IMR-90 (cell line): ENCODE results near the gene ZNF521. TPM values are rescaled to one million over a fixed set of nuclear protein-coding genes. Genes with fewer than 3 reads are reported as not detected.

ENCODE experiments used
- ATAC-seq: fragments of 200-7000 bp; cut with Tn5 transposase; 2 replicates; pipeline ENCODE4 v1.9.1; 2020; ENCODE audit warnings: low read depth, mild to moderate bottlenecking, moderate library complexity
- BruUV-seq: library from RNA; stranded (reverse); fragments of 400-500 nt; replicated peaks from 2 replicates; lab custom pipeline; 2021; lab: Mats Ljungman, UMichigan
- CTCF ChIA-PET: fragments of 300-600 bp; formaldehyde crosslinking; extraction: SDS; loops from one replicate; lab custom pipeline; 2021; ENCODE audit warnings: antibody characterized with exemption; lab: Yijun Ruan, JAX
- POLR2A ChIA-PET: fragments of 300-600 bp; sonication (Branson Sonifier 250); formaldehyde crosslinking; loops from one replicate; lab custom pipeline; 2022; ENCODE audit warnings: antibody characterized with exemption; ENCODE audit not compliant: unreplicated experiment; lab: Charles Lee
- DNase-seq: peaks from one replicate; pipeline ENCODE4 v3.0.0; 2013
- H2AFZ ChIP-seq: replicated peaks from 2 replicates; pipeline ENCODE3; 2013; ENCODE audit warnings: low read length, mild to moderate bottlenecking; ENCODE audit not compliant: poor library complexity
- H2AK5ac ChIP-seq: 2 replicates; pipeline ENCODE4 v1.6.1; 2013; ENCODE audit warnings: low read depth, low read length, inconsistent platforms
- H2AK9ac ChIP-seq: replicated peaks from 2 replicates; pipeline ENCODE3; 2013; ENCODE audit warnings: mild to moderate bottlenecking, low read depth, low read length, moderate library complexity; ENCODE audit not compliant: poor library complexity
- H2BK120ac ChIP-seq: 2 replicates; pipeline ENCODE4 v1.6.1; 2013; ENCODE audit warnings: low read depth, low read length, inconsistent platforms
- H2BK15ac ChIP-seq: 3 replicates; pipeline ENCODE4 v1.6.1; 2013; ENCODE audit warnings: low read depth, low read length, inconsistent platforms
- H2BK20ac ChIP-seq: 2 replicates; pipeline ENCODE4 v1.6.1; 2013; ENCODE audit warnings: low read depth, mild to moderate bottlenecking, inconsistent platforms, low read length, moderate library complexity
- H2BK5ac ChIP-seq: 2 replicates; pipeline ENCODE4 v1.6.1; 2013; ENCODE audit warnings: mild to moderate bottlenecking, low read depth, low read length, inconsistent platforms; ENCODE audit not compliant: poor library complexity, severe bottlenecking
- H3K14ac ChIP-seq: replicated peaks from 2 replicates; pipeline ENCODE4 v1.6.1; 2013; ENCODE audit warnings: low read depth, low read length, inconsistent platforms
- H3K18ac ChIP-seq: 2 replicates; pipeline ENCODE4 v1.6.1; 2013; ENCODE audit warnings: low read depth, low read length, control low read depth
- H3K23ac ChIP-seq: 2 replicates; pipeline ENCODE4 v1.6.1; 2013; ENCODE audit warnings: low read depth, low read length, inconsistent platforms
- H3K27ac ChIP-seq: 2 replicates; pipeline ENCODE4 v1.5.1; 2013; ENCODE audit warnings: mild to moderate bottlenecking, control low read depth, low read length; ENCODE audit not compliant: insufficient read depth
- H3K27me3 ChIP-seq: 2 replicates; pipeline ENCODE4 v1.6.1; 2013; ENCODE audit warnings: low read length; ENCODE audit not compliant: control insufficient read depth, insufficient read depth
- H3K36me3 ChIP-seq: 2 replicates; pipeline ENCODE4 v1.6.1; 2013; ENCODE audit warnings: low read length, mixed read lengths; ENCODE audit not compliant: control insufficient read depth, insufficient read depth
- H3K4ac ChIP-seq: 2 replicates; pipeline ENCODE4 v1.6.1; 2013; ENCODE audit warnings: low read depth, low read length, inconsistent platforms
- H3K4me1 ChIP-seq: 2 replicates; pipeline ENCODE4 v1.6.1; 2013; ENCODE audit warnings: low read length, mixed read lengths; ENCODE audit not compliant: control insufficient read depth, insufficient read depth
- H3K4me2 ChIP-seq: 2 replicates; pipeline ENCODE4 v1.6.1; 2013; ENCODE audit warnings: low read depth, mild to moderate bottlenecking, control low read depth, low read length, moderate library complexity
- H3K4me3 ChIP-seq: 2 replicates; pipeline ENCODE4 v1.5.1; 2013; ENCODE audit warnings: low read depth, mild to moderate bottlenecking, control low read depth, low read length, moderate library complexity; ENCODE audit not compliant: insufficient read depth
- H3K56ac ChIP-seq: 2 replicates; pipeline ENCODE4 v1.6.1; 2013; ENCODE audit warnings: low read length, inconsistent platforms; ENCODE audit not compliant: insufficient read depth; ENCODE audit errors: extremely low read depth
- H3K79me1 ChIP-seq, 2 experiments: 2 replicates each; pipeline ENCODE4 v1.6.1; 2013; ENCODE audit warnings: low read length in 2 of 2, inconsistent platforms in 1 of 2, low read depth in 1 of 2
- H3K9ac ChIP-seq: 2 replicates; pipeline ENCODE4 v1.6.1; 2013; ENCODE audit warnings: low read depth, low read length, control low read depth
- H3K9me1 ChIP-seq: 2 replicates; pipeline ENCODE4 v1.6.1; 2013; ENCODE audit warnings: low read length, inconsistent platforms; ENCODE audit not compliant: insufficient read depth
- H3K9me3 ChIP-seq: 2 replicates; pipeline ENCODE4 v1.6.1; 2013; ENCODE audit warnings: low read length; ENCODE audit not compliant: control insufficient read depth, insufficient read depth
- H4K20me1 ChIP-seq: 2 replicates; pipeline ENCODE4 v1.6.1; 2013; ENCODE audit warnings: low read length, inconsistent platforms; ENCODE audit not compliant: insufficient read depth
- H4K5ac ChIP-seq: 2 replicates; pipeline ENCODE4 v1.6.1; 2013; ENCODE audit warnings: mild to moderate bottlenecking, low read depth, low read length, control low read depth
- H4K8ac ChIP-seq, 2 experiments: 2 replicates each; pipeline ENCODE4 v1.6.1; 2013; ENCODE audit warnings: low read depth in 2 of 2, low read length in 2 of 2, control low read depth in 1 of 2, inconsistent platforms in 1 of 2
- H4K91ac ChIP-seq: 2 replicates; pipeline ENCODE4 v1.6.1; 2013; ENCODE audit warnings: low read depth, low read length, inconsistent platforms; ENCODE audit not compliant: insufficient read depth
- BHLHE40 ChIP-seq: fragments of 150-350 bp; IDR thresholded peaks from 2 replicates; pipeline ENCODE4 v1.6.1; 2016; ENCODE audit warnings: mild to moderate bottlenecking, low read depth, low read length
- CHD1 ChIP-seq: IDR thresholded peaks from 2 replicates; pipeline ENCODE4 v1.6.1; 2012; ENCODE audit warnings: low read depth, low read length, improper control_type of control experiment
- ELK1 ChIP-seq: fragments of 150-350 bp; IDR thresholded peaks from 2 replicates; pipeline ENCODE4 v1.6.1; 2016; ENCODE audit warnings: low read depth, mild to moderate bottlenecking, low read length, moderate library complexity, borderline replicate concordance
- MAFK ChIP-seq: IDR thresholded peaks from 2 replicates; pipeline ENCODE4 v1.6.1; 2012; ENCODE audit warnings: low read depth, low read length, improper control_type of control experiment
- NFE2L2 ChIP-seq: fragments of 150-350 bp; IDR thresholded peaks from 2 replicates; pipeline ENCODE4 v1.6.1; 2016; ENCODE audit warnings: low read depth, mild to moderate bottlenecking, low read length
- RAD21 ChIP-seq: IDR thresholded peaks from 2 replicates; pipeline ENCODE4 v1.6.1; 2012; ENCODE audit warnings: low read length, improper control_type of control experiment
- RFX5 ChIP-seq: IDR thresholded peaks from 2 replicates; pipeline ENCODE4 v1.8.0; 2012; ENCODE audit warnings: low read depth, mild to moderate bottlenecking, low read length, moderate library complexity
- SMC3 ChIP-seq: fragments of 150-350 bp; IDR thresholded peaks from 2 replicates; pipeline ENCODE4 v1.6.1; 2016; ENCODE audit warnings: low read depth, mild to moderate bottlenecking, antibody characterized with exemption, low read length, moderate library complexity
- WGBS, 2 experiments: methylation state at CpG; one replicate each; pipeline versions ENCODE4 v1.1.5 to v1.1.7; 2013; ENCODE audit warnings: missing lambda C conversion rate in 2 of 2; ENCODE audit not compliant: insufficient read length in 1 of 2; ENCODE audit errors: extremely low coverage in 2 of 2; 5-methylcytosine and 5-hydroxymethylcytosine counted together
- dilution Hi-C: fragments of 300-500 bp; cut with HindIII; formaldehyde crosslinking; loops from one replicate; pipeline ENCODE4 v1.14.3; 2018; ENCODE audit warnings: low sequenced_read_pairs; ENCODE audit not compliant: unreplicated experiment
- in situ Hi-C: fragments of 300-500 bp; cut with MboI; formaldehyde crosslinking; loops from 3 replicates; pipeline ENCODE4 v1.14.3; 2019; ENCODE audit warnings: low sequenced_read_pairs, inconsistent platforms, mixed read lengths
- intact Hi-C: fragments of 100-400 bp; cut with micrococcal nuclease; formaldehyde crosslinking; loops from 2 replicates; pipeline ENCODE4 v1.10.0; 2022
- polyA plus RNA-seq, 3 experiments: library from polyadenylated mRNA; depleted of rRNA; stranded (reverse); fragments of >200 nt; gene quantifications; 2 replicates each; pipeline ENCODE4 v1.2.3, GENCODE V29; 2012; ENCODE audit warnings: low replicate concordance in 1 of 3
- total RNA-seq: library from RNA; depleted of rRNA; stranded (reverse); fragments of >200 nt; gene quantifications from 2 replicates; pipeline ENCODE4 v1.2.3, GENCODE V29; 2012

ZNF521 gene
- total and polyA plus RNA-seq, 2 of the 4 experiments (the other 2 are of a cell fraction): 21.5 to 59.3 TPM

GRCh38 chr18:25066516-25066915, 285.4 kb downstream of the ZNF521 start:
- no peaks in the 10 kb centered on the region for H3K9me1 ChIP-seq
- no peak overlapping the region for H3K4me2 ChIP-seq
- H2BK20ac ChIP-seq: no peak overlapping the region
- H2BK120ac ChIP-seq: no peak overlapping the region
- H3K23ac ChIP-seq: no peak overlapping the region
- no peak overlapping the region for H3K4ac ChIP-seq
- DNase-seq (peak; percentile 3), ATAC-seq (no peak)
- H3K4me3 ChIP-seq: no peak overlapping the region
- H4K20me1 ChIP-seq: no peaks in the 10 kb centered on the region
- H3K27ac ChIP-seq: no peak overlapping the region
- H2AK9ac ChIP-seq: no peak overlapping the region
- H3K56ac ChIP-seq: no peak overlapping the region
- ChIA-PET POLR2A (no interaction called here), CTCF (no interaction called here)
- H4K8ac ChIP-seq: no peak overlapping the region
- no peak overlapping the region for H4K91ac ChIP-seq
- dilution Hi-C loops (no loop called here), in situ Hi-C loops (no loop called here), intact Hi-C loops (no loop called here)
- no peak overlapping the region for H3K14ac ChIP-seq
- TF ChIP-seq ELK1 (no peak), CHD1 (no peak), RFX5 (no peak), NFE2L2 (no peak), SMC3 (no peak), RAD21 (no peak), MAFK (no peak), BHLHE40 (no peak)
- no peak overlapping the region for H3K9ac ChIP-seq
- BruUV-seq: no TSS peak
- no peak overlapping the region for H3K18ac ChIP-seq
- H2BK15ac ChIP-seq: no peak overlapping the region
- no peaks in the 10 kb centered on the region for H3K27me3 ChIP-seq
- peaks cover 0 to 3% of the 10 kb centered on the region in 2 experiments; a peak in 1 of 4 replicates for H3K79me1 ChIP-seq
- H3K36me3 ChIP-seq: peaks cover 4% of the 10 kb centered on the region; the same call in 1 of the 2 replicates
- H2BK5ac ChIP-seq: no peak overlapping the region
- WGBS, 2 experiments: 100% methylated on average over 1 of the region's 3 CpGs; no CpG with 5 or more reads in 1 of the 2 experiments
- H2AFZ ChIP-seq: no peak overlapping the region
- H3K9me3 ChIP-seq: no peaks in the 10 kb centered on the region
- H3K4me1 ChIP-seq: no peaks in the 10 kb centered on the region
- H2AK5ac ChIP-seq: no peak overlapping the region
- no peak overlapping the region for H4K5ac ChIP-seq
